Epithelial cell of prostate (primary cell): ENCODE data around the gene DAP3.
"Not testable (repeated sequence)": the region's sequence is repeated elsewhere in the genome, so short reads cannot be mapped to it uniquely, and the experiment has no call there.

ENCODE experiments used
- DNase-seq: peaks from one replicate; pipeline ENCODE4 v3.0.0-alpha.2; 2011; ENCODE audit warnings: low read depth, low spot score
- H3K27ac ChIP-seq: fragments of 450-650 bp; 2 replicates; pipeline ENCODE4 v1.5.1; 2017; ENCODE audit warnings: mild to moderate bottlenecking

Gene DAP3

GRCh38 chr1:155763989-155764388 is 75.1 kb downstream of the DAP3 start:
- H3K27ac ChIP-seq = peak overlapping the region; percentile 98
- DNase-seq = not testable (repeated sequence)

DNA sequence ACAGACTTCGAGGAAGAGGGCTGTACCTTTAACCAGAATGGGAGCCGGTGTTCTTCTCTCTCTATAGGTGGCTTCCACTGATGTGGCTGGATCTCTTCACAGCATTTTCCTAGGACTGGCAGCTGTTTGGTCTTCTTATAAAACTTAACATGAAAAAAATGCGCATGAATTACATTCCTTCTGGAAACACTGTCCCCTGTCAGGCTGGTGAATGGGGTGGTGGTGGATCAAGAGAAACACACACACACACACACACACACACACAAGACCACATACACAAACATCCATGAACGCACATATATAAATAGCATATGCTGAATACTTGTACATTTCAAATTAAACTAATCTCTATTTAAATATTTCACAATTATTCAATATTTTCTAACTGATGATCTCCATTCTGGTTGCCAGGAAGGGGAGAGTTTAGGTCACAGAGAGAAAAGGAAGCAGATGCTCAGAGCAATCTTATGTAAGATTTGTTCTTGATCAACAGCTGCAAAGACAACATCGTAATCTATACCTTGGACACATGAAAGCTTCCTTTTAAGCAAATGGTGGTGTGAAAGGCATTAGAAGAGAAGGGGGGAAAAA is 78.6 kb downstream of the DAP3 start:
- not testable (repeated sequence) for DNase-seq, H3K27ac ChIP-seq

- no peak overlapping the region for H3K27ac ChIP-seq
- no peak for DNase-seq
Measured at GRCh38 chr1:155769257-155769656, 80.4 kb downstream of the DAP3 start.

- H3K27ac ChIP-seq = no peak overlapping the region
- no peak for DNase-seq
Measured at GRCh38 chr1:155773221-155773620, 84.3 kb downstream of the DAP3 start.

DNA sequence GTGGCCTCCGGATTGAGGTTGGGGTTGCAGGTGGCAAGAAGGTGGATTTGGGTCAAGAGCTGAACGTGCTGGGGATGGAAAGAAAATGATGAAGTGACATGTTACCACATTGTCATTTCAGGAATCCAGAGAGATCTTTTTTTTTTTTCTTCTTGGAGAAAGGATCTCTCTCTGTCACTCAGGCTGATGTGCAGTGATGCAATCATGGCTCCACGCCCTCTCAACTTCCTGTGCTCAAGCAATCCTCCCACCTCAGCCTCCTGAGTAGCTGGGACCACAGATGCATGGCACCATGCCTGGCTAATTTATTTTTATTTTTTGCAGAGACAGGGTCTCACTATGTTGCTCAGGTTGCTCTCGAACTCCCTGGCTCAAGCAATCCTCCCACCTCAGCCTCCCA is 87.5 kb downstream of the DAP3 start:
- DNase-seq = no peak

DNA sequence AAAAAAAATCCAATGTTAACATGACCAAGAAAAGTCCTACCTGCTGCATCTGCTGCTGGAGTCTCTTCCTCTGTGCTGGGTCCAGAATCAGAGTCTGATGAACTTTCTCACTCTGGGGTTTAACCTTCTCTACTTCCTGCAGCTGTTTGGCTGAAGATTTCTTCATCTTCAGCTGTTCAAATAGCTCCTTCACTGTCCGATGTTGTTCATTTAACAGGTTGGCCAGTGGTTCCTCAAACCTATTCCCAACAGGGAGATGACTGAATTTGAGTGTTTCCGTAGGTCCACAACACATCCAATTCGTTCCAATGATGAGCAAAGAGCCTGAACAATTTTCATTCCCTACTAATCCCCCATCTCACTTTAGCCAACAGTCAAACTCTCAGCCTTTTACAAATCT is 88.7 kb downstream of the DAP3 start:
- DNase-seq = no peak

More for the DNA sequence above, 87.5 kb downstream of the DAP3 start:
- peak overlapping the region; percentile 49 for H3K27ac ChIP-seq

More for the DNA sequence above, 88.7 kb downstream of the DAP3 start:
- no peak overlapping the region for H3K27ac ChIP-seq
